Stomach (tissue), 4 donors: ENCODE measurements around the gene ECM2.

Experiments used
- EP300 ChIP-seq: sonication (generic); formaldehyde crosslinking; IDR thresholded peaks from one replicate; pipeline ENCODE4 v1.6.1; 2017; ENCODE audit warnings: antibody characterized with exemption
- POLR2A ChIP-seq, 4 donors: fragments of 450-650 bp; IDR thresholded peaks; one replicate each; pipeline ENCODE4 v1.6.1; 2016; ENCODE audit warnings: antibody characterized with exemption in 4 of 4, control low read depth in 2 of 4, mild to moderate bottlenecking in 1 of 4, moderate library complexity in 1 of 4
- POLR2AphosphoS5 ChIP-seq, 3 donors: sonication (generic); formaldehyde crosslinking; IDR thresholded peaks; one replicate each; pipeline ENCODE4 v1.6.1; 2016; ENCODE audit warnings: antibody characterized with exemption in 3 of 3
- TF ChIP-seq, protein P1 (sequence below), 7 experiments: fragments of 450-650 bp in 4 of 7; fragments of 200-600 bp in 3 of 7; sonication (generic) in 3 of 7; IDR thresholded peaks; one replicate each; pipeline ENCODE4 v1.5.1; 2016 to 2019; ENCODE audit warnings: antibody characterized with exemption in 7 of 7, control low read depth in 2 of 7, mild to moderate bottlenecking in 1 of 7

DNA sequence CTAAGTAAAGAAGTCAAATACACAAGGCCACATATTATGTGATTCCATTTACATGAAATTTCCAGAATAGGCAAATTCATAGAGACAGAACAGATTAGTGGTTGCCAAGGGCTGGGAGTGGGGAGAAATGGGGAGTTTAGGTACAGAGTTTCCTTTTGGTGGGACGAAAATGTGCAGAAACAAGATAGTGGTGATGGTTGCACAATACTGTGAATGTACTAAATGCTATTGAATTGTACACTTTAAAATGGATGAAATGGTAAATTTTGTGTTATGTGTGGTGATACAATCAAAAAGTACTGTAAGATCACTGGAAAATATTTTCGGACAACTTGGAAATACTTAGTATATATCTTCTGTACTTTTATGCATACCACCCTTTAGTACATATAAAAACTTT is 15.0 kb downstream of the ECM2 start:
- no peak for TF ChIP-seq EP300
- TF ChIP-seq, protein P1, sequence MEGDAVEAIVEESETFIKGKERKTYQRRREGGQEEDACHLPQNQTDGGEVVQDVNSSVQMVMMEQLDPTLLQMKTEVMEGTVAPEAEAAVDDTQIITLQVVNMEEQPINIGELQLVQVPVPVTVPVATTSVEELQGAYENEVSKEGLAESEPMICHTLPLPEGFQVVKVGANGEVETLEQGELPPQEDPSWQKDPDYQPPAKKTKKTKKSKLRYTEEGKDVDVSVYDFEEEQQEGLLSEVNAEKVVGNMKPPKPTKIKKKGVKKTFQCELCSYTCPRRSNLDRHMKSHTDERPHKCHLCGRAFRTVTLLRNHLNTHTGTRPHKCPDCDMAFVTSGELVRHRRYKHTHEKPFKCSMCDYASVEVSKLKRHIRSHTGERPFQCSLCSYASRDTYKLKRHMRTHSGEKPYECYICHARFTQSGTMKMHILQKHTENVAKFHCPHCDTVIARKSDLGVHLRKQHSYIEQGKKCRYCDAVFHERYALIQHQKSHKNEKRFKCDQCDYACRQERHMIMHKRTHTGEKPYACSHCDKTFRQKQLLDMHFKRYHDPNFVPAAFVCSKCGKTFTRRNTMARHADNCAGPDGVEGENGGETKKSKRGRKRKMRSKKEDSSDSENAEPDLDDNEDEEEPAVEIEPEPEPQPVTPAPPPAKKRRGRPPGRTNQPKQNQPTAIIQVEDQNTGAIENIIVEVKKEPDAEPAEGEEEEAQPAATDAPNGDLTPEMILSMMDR (IDR thresholded peaks at IDR 0.05) = no peak
- TF ChIP-seq POLR2A (IDR thresholded peaks at IDR 0.05) = no peak
- TF ChIP-seq POLR2AphosphoS5 (IDR thresholded peaks at IDR 0.05) = no peak
